SK-N-MC (cell line): Measurements from ENCODE around the gene SBSN.

Source experiments
- DNase-seq: peaks from one replicate; pipeline ENCODE4 v3.0.0-alpha.2; 2011; ENCODE audit warnings: low read depth, low spot score
- H3K27ac ChIP-seq: fragments of 200-600 bp; sonication (generic); 2 replicates; pipeline ENCODE4 v1.5.1; 2016; ENCODE audit warnings: mixed run types
- H3K36me3 ChIP-seq: fragments of 200-600 bp; sonication (generic); 2 replicates; pipeline ENCODE4 v1.6.1; 2017; ENCODE audit warnings: antibody characterized with exemption, low read length, mixed read lengths; ENCODE audit not compliant: insufficient read depth
- H3K4me3 ChIP-seq: fragments of 200-600 bp; sonication (generic); 2 replicates; pipeline ENCODE4 v1.5.1; 2016
- H3K9ac ChIP-seq: fragments of 200-600 bp; sonication (generic); 2 replicates; pipeline ENCODE4 v1.8.0; 2017; ENCODE audit warnings: mixed run types, mixed read lengths; ENCODE audit not compliant: insufficient read length
- H3K9me3 ChIP-seq: fragments of 200-600 bp; sonication (generic); 2 replicates; pipeline ENCODE4 v1.6.1; 2017; ENCODE audit warnings: low read depth, mild to moderate bottlenecking, antibody characterized with exemption, low read length, moderate library complexity, mixed read lengths
- EZH2 ChIP-seq: fragments of 200-600 bp; sonication (generic); IDR thresholded peaks from one replicate; pipeline ENCODE4 v1.6.1; 2017; ENCODE audit warnings: antibody characterized with exemption
- FOXP2 ChIP-seq: optimal IDR thresholded peaks from 2 replicates; pipeline ENCODE3; 2011; ENCODE audit warnings: mild to moderate bottlenecking, moderate library complexity; ENCODE audit not compliant: insufficient read depth; ENCODE audit errors: extremely low read length, control extremely low read depth
- POLR2AphosphoS5 ChIP-seq: IDR thresholded peaks from 2 replicates; pipeline ENCODE4 v1.6.1; 2012; ENCODE audit warnings: mild to moderate bottlenecking, low read depth, low read length, borderline replicate concordance

Gene SBSN

DNA sequence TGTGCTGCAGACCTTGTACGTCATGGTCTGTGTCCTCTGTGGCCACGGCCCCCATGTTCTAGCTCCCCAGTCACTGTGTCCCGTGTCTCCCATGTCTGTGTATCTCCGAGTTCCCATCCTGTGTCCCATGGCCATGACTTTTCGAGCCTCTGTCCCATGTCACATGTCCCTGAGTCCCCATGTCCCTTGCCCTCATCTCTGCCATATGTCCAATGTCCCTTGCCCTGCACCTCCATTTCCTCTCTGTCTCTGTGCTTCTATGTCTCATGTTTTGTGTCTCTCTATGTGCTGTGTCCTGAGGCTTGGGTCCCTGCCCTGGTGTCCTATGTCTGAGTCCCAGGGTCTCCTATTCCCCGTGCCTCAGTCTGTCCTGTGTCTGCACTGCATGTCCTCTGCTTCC is 33.3 kb upstream of the SBSN start:
- Histone ChIP-seq H3K9me3 (no peaks in the 10 kb centered on the region), H3K9ac (no peak overlapping the region), H3K4me3 (no peak overlapping the region), H3K27ac (no peak overlapping the region), H3K36me3 (no peaks in the 10 kb centered on the region)
- TF ChIP-seq FOXP2 = no peak
- TF ChIP-seq EZH2 = no peak
- no peak for TF ChIP-seq POLR2AphosphoS5
- DNase-seq = no peak

DNA sequence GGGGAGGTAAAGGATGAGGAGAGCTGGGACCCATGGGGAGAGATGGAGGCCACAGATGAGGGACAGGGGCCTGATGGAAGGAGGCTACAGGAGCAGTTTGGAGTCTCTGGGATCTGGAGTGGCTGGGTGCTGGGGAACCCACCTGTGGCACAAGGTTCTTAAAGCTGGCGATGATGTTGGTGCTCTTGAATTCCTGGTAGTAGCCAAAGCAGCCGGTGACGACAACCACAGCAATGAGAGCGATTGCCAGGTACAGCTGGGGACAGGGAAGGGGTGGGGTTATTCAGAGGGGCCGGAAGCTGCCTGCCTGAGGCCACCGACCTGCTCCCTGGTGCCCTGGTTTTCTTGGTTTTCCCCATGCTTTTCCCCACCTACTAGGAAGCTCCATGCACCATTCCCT is 32.6 kb upstream of the SBSN start:
- no peak overlapping the region for H3K9ac ChIP-seq
- H3K36me3 ChIP-seq = no peaks in the 10 kb centered on the region
- no peak overlapping the region for H3K4me3 ChIP-seq
- TF ChIP-seq EZH2 = no peak
- TF ChIP-seq POLR2AphosphoS5 = no peak
- TF ChIP-seq FOXP2 = no peak
- no peak overlapping the region for H3K27ac ChIP-seq
- no peak for DNase-seq
- no peaks in the 10 kb centered on the region for H3K9me3 ChIP-seq

DNA sequence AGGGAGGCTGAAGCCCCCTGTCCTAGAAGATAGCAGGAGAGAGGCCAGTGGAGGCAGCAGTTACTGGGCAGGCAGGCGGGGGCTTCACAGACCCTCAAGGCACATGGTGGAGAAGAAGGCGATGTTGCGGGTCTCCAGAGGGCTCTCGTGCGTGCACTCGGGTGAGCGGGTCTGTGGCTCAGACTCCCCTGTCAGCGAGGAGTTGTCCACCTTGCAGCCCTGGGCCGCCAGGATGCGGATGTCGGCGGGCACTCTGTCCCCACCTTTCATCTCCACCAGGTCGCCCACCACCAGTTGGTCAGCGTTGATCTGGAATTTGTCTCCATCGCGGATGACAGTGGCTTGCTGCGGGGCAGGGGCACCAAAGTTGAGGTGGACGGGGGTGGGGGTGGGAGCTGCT is 32.2 kb upstream of the SBSN start:
- Histone ChIP-seq H3K9me3 (no peaks in the 10 kb centered on the region), H3K4me3 (no peak overlapping the region), H3K27ac (no peak overlapping the region), H3K36me3 (no peaks in the 10 kb centered on the region), H3K9ac (no peak overlapping the region)
- TF ChIP-seq EZH2 (no peak), FOXP2 (no peak), POLR2AphosphoS5 (no peak)
- DNase-seq = no peak

DNA sequence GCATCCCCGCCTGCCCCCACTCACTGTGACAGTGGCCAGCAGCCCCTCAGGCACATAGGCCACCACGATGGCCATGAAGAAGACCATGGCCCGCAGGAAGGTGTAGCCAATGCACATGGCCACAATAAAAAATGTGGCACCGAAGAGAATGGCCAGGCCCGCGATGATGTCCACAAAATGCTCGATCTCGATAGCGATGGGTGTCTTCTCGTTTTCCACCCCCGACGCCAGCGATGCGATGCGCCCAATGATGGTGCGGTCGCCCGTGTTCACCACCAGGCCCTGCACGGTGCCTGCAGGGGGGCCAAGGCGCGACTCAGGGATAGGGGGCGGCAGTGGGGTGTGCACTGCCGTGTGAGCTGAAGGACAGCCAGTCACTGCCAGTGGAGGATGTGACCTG is 31.7 kb upstream of the SBSN start:
- TF ChIP-seq POLR2AphosphoS5 (no peak), FOXP2 (no peak), EZH2 (no peak)
- Histone ChIP-seq H3K27ac (no peak overlapping the region), H3K9ac (no peak overlapping the region), H3K9me3 (no peaks in the 10 kb centered on the region), H3K4me3 (no peak overlapping the region), H3K36me3 (no peaks in the 10 kb centered on the region)
- DNase-seq = no peak

DNA sequence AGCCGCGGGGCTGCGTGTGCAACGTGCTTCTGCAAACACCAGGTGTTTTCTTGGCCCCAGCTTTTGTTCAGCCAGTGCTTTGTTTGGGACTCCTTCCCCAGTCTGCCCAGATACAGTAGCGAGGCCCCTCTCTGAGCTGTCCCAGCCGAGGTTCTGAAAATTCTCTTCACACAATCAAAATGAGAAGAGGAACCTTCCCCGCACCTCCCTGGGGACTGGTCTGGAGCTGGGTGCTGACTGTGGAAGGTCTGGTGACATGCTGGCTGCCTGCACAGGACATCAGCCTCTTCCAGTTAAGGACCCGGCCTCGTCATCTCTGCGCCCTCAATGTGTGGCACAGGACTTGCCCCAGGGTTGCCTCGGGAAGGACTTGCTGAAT is 31.2 kb upstream of the SBSN start:
- TF ChIP-seq EZH2 (no peak), FOXP2 (no peak), POLR2AphosphoS5 (no peak)
- H3K27ac ChIP-seq = no peak overlapping the region
- H3K9ac ChIP-seq = no peak overlapping the region
- no peaks in the 10 kb centered on the region for H3K36me3 ChIP-seq
- no peak overlapping the region for H3K4me3 ChIP-seq
- DNase-seq = no peak
- no peaks in the 10 kb centered on the region for H3K9me3 ChIP-seq

DNA sequence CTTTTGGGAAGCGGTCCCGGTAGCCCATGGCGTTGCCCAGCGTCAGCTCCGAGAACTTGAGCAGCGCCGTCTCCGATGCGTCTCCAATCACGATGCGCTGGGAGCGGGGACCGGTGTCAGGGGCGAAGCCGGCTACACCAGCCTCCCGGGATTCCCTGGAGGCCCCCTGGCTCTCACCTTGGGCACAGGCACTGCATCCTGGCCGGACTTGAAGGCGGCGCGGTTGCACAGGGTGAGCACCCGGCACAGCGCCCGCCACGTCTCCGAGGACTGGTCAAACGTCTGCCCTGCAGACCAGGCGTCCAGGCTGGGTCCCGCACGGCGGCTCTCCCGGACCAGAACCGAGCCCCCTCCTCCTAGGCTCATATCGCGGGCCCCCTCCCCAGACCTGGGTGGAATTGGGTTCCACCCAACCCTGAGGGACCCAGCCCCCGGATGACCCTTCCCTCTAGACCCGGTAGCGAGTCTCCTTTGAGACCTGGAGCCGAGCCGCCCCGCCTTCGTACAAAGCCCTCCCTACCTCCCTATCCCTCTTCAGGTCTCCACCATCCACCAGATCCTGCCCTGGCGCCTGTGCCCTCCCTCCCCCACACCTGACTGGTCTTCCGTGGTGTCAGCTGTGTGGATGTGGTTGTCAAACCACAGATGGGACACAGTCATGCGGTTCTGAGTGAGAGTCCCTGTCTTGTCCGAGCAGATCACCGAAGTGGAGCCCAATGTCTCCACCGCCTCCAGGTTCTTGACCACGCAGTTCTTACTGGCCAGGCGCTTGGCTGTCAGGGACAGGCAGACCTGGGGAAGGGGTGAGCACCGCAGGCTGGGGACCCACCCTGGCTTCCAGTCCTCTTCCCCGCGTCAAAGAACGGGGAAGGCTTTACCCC is 30.5 kb upstream of the SBSN start:
- TF ChIP-seq POLR2AphosphoS5 (no peak), EZH2 (no peak), FOXP2 (no peak)
- Histone ChIP-seq H3K9me3 (no peaks in the 10 kb centered on the region), H3K27ac (no peak overlapping the region), H3K36me3 (no peaks in the 10 kb centered on the region), H3K4me3 (no peak overlapping the region; the same call in 1 of the 2 replicates), H3K9ac (no peak overlapping the region)
- no peak for DNase-seq

DNA sequence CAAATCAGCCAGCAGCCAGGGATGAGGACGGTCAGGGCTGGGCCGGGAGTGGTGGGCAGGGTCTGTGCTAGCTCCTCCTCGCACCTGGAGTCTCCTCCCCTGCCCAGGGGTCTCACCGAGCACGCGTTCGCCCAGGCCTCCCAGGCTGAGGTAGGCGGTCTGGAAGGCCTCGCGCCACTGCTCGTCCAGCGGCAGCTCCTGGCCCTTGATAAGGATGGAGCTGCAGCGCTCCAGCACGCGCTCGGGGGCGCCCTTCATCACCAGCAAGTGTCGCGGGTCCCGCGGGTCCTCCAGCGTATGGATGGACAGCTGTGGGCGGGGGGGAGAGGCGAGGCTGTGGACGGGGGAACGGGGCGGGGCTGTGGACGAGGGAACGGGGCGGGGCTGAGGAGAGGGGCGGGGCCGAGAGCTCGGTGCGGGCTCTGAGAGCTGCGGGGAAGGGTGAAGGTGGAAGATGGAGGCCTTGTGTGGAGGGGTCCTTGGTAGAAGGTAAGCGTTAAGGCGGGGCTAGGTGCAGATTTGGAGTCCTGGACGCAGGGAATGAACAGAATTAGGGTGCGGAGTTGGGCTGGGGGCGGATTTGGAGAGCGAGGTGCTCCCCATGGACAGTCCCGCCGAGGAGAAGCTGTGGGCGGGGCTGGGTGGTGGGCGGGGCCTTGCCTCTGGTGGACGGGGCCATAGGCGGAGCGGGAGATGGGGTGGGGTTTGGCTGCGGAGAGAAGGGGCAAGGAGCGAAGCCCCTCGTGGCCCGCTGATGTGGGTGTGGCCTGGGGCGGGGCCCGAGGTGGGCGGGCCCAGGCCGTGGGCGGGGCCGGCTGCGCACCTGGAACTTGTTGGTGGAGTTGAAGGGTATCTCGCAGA is 29.7 kb upstream of the SBSN start:
- Histone ChIP-seq H3K36me3 (no peaks in the 10 kb centered on the region), H3K9me3 (no peaks in the 10 kb centered on the region), H3K27ac (no peak overlapping the region), H3K4me3 (peak overlapping the region; percentile 61), H3K9ac (no peak overlapping the region)
- TF ChIP-seq POLR2AphosphoS5 (no peak), FOXP2 (no peak), EZH2 (no peak)
- no peak for DNase-seq

DNA sequence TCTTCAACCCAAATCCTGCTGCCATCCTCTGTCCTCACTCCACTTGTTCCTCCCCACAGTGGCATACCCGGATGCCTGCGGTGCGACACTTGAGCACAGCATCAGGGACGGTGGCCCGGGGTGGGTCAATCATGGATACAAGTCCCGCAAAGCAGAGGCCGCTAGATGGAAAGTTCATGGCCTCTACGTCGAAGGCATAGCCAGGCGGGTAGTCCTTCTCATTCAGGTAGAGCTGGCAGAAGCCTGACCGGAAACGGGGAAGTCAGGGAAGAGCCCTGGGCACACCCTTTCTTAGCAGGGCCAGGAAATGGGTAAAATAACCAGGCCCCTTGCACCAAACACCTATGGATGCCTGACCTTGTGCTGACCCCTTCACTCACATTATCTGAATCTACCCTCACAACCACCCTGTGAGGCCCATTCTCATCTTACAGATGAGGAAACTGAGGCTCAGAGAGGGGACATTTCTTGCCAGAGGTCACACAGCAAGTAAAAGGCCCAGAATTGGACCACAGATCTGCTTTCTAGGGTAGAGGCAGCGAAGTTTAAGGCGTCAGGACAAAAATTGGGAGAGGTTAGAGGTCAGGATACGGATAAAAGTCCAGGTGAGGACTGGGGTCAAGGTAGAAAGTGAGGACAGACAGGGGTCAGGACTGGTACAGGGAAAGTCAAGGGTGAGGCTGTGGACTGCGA is 28.9 kb upstream of the SBSN start:
- Histone ChIP-seq H3K4me3 (no peak overlapping the region), H3K36me3 (no peaks in the 10 kb centered on the region), H3K9me3 (no peaks in the 10 kb centered on the region), H3K9ac (no peak overlapping the region), H3K27ac (no peak overlapping the region)
- DNase-seq = no peak
- TF ChIP-seq FOXP2 (no peak), POLR2AphosphoS5 (no peak), EZH2 (no peak)
